HG03060 (cell line): ENCODE results near the gene PRMT5.
"Not testable (repeated sequence)": the region's sequence is repeated elsewhere in the genome, so short reads cannot be mapped to it uniquely, and the experiment has no call there.

ENCODE experiments used
- ATAC-seq: cut with Tn5 transposase; IDR thresholded peaks from one replicate; pipeline ENCODE4 v1.9.1; 2021; ENCODE audit warnings: low read depth, moderate number of reproducible peaks; ENCODE audit not compliant: unreplicated experiment

The PRMT5 gene

GRCh38 chr14:22935156-22935555 is 6.0 kb upstream of the PRMT5 start:
- ATAC-seq, result no peak

GRCh38 chr14:22932146-22932545 is 3.0 kb upstream of the PRMT5 start:
- no peak for ATAC-seq

GRCh38 chr14:22929961-22930364 is 787 bp upstream of the PRMT5 start:
- no peak for ATAC-seq

- no peak for ATAC-seq
These were observed 706 bp downstream of the PRMT5 start for GRCh38 chr14:22928237-22929103.

- ATAC-seq, result no peak
These were observed 2.9 kb downstream of the PRMT5 start for GRCh38 chr14:22926316-22926715.

GRCh38 chr14:22925513-22925912 is 3.7 kb downstream of the PRMT5 start:
- ATAC-seq, result no peak

- ATAC-seq, result no peak
These were observed 5.4 kb downstream of the PRMT5 start for GRCh38 chr14:22923746-22924145.

GRCh38 chr14:22922294-22922693 is 6.9 kb downstream of the PRMT5 start:
- ATAC-seq, result no peak

GRCh38 chr14:22920697-22921096 is 8.5 kb downstream of the PRMT5 start:
- no peak for ATAC-seq

GRCh38 chr14:22919601-22919921 is 9.6 kb downstream of the PRMT5 start:
- ATAC-seq, result no peak

GRCh38 chr14:22918804-22919600 is 10.2 kb downstream of the PRMT5 start, which contains the start of gene RBM23:
Gene RBM23, minus strand, starts transcription at chr14:22919149.
- peak; percentile 93 for ATAC-seq

- no peak for ATAC-seq
These were observed 13.2 kb downstream of the PRMT5 start for GRCh38 chr14:22915886-22916521.

GRCh38 chr14:22914836-22915235 is 14.3 kb downstream of the PRMT5 start:
- not testable (repeated sequence) for ATAC-seq

- ATAC-seq, result no peak
These were observed 18.3 kb downstream of the PRMT5 start for GRCh38 chr14:22910916-22911315.

GRCh38 chr14:22908601-22909000 is 20.6 kb downstream of the PRMT5 start:
- no peak for ATAC-seq

GRCh38 chr14:22907429-22907828 is 21.7 kb downstream of the PRMT5 start:
- no peak for ATAC-seq

GRCh38 chr14:22906073-22906472 is 23.1 kb downstream of the PRMT5 start:
- no peak for ATAC-seq

GRCh38 chr14:22905627-22906026 is 23.5 kb downstream of the PRMT5 start:
- ATAC-seq, result no peak

- no peak for ATAC-seq
These were observed 25.5 kb downstream of the PRMT5 start for GRCh38 chr14:22903742-22904087.

GRCh38 chr14:22901799-22902198 is 27.4 kb downstream of the PRMT5 start:
- ATAC-seq, result no peak

GRCh38 chr14:22900081-22900799 is 28.9 kb downstream of the PRMT5 start:
- no peak for ATAC-seq
